Activated CD4-positive, CD25-positive, alpha-beta regulatory T cell treated with anti-CD3 and anti-CD28 coated beads, Interleukin-2, amount 50 U/mL, for 24 hours (primary cell): Measurements from ENCODE around the gene LZTR1.
"Not testable (repeated sequence)": the region's sequence is repeated elsewhere in the genome, so short reads cannot be mapped to it uniquely, and the experiment has no call there.

Experiments
- ATAC-seq, 2 donors: fragments of 150-1000 bp; cut with Tn5 transposase; one replicate each; pipeline ENCODE4 v1.10.0; 2021; ENCODE audit warnings: mild to moderate bottlenecking in 1 of 2, moderate library complexity in 1 of 2

LZTR1 gene

DNA sequence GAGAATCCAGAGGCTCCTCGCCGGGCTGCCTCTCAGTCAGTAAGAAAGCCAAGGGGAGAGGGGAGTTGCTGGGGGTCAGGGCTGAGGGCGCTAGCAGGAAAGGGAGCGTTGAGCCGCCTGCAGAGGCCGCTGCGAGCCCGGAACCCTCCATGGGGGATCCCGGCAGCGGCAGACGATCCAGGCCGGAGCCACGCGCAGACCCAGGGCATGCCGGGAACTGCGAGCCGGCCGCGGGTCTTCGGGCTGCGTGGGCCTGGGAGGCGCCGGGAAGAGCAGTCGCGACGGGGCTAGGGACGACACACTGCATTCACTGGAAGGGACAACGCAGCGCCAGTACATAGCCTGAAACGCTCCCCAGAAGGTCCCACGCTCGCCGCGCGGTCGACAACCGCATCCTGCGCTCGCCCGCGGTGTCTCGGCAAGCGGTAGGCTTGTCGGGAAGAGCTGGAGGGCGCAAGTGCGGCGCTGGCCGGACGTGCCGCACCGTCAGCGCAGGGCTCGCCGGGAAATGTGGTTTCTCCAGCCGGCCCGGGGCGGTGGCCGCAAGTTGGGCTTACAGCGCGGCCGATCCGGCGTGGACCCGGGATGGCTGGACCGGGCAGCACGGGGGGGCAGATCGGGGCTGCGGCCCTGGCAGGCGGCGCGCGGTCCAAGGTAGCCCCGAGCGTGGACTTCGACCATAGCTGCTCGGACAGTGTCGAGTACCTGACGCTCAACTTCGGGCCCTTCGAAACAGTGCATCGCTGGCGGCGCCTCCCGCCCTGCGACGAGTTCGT lies at the start of gene LZTR1:
Gene LZTR1 (plus strand): TSS at position 511 of the 776 bp plus-strand sequence. CDS start 75 bp downstream, at position 586.
- peak; percentile 88 for ATAC-seq

DNA sequence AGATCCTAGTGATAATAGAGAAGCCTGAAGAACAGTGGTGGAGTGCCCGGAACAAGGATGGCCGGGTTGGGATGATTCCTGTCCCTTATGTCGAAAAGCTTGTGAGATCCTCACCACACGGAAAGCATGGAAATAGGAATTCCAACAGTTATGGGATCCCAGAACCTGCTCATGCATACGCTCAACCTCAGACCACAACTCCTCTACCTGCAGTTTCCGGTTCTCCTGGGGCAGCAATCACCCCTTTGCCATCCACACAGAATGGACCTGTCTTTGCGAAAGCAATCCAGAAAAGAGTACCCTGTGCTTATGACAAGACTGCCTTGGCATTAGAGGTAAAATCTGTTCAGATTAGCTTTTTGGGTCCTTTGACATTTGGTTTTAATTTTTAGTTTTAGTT lies 48.2 kb upstream of the LZTR1 start:
- no peak for ATAC-seq

GRCh38 chr22:20935049-20935448 lies 47.0 kb upstream of the LZTR1 start:
- not testable (repeated sequence) for ATAC-seq

GRCh38 chr22:20935780-20936539 lies 46.1 kb upstream of the LZTR1 start:
- not testable (repeated sequence) for ATAC-seq

- no peak for ATAC-seq
Observed at GRCh38 chr22:20937031-20937793, 44.9 kb upstream of the LZTR1 start.

DNA sequence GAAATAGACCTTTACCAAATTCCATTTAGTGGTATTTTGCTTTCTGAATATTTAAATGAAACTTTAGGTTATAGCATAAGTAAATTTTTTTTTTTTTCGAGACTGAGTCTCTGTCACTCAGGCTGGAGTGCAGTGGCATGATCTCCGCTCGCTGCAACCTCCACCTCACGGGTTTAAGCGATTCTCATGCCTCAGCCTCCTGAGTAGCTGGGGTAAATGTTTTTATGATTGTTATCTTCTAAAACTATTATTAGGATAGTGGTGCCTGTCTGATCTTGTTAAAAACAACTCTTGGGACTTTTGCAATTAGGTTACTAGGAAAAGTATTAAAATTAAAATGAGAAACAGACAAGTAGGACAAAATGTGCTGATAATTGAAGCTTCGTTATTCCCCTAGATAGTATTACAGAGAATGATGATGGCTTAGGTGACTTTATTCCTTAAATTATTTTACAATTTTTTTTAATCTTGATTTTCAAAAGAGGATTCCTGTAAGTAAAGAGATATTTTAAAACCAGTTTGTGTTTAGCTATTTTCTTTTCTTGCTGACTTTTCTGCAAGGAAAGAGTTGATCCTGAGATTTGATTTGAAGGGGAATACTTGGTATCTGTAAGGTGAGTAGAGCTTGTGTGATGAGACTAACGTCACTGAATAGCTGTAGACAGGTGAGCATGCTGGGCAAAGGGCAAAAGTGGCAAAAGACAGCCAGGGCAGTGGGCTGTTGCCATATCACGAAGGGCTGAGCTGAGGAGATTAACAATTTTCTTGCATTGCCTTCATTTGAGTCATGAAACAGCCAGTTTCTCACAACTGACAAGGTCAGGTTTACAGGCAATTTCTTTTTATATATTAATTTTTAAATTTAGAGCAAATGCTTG lies 44.1 kb upstream of the LZTR1 start:
- ATAC-seq: no peak

GRCh38 chr22:20939457-20940185 lies 42.5 kb upstream of the LZTR1 start:
- not testable (repeated sequence) for ATAC-seq

DNA sequence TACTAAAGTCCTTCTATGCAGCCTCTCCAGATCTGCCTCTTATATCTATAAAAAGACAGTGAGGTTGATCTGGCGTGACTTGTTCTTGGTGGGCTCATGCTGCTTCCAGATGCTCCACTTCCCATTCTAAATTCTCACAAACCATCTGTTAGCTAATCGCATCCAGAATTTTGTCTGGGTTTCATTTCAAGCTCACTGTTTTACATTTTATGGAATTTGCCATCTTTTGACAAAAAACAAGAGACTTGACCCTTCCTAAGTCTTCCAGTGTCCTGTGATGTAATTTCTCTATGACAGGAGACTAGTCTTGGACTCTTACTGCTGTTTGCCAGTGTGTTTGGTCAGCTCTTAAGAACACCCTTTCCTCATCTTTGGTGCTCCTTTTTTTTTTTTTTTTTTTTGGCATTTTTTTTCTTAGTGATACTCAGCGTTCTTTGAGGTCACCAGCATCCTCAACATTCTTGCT lies 41.9 kb upstream of the LZTR1 start:
- ATAC-seq: no peak

DNA sequence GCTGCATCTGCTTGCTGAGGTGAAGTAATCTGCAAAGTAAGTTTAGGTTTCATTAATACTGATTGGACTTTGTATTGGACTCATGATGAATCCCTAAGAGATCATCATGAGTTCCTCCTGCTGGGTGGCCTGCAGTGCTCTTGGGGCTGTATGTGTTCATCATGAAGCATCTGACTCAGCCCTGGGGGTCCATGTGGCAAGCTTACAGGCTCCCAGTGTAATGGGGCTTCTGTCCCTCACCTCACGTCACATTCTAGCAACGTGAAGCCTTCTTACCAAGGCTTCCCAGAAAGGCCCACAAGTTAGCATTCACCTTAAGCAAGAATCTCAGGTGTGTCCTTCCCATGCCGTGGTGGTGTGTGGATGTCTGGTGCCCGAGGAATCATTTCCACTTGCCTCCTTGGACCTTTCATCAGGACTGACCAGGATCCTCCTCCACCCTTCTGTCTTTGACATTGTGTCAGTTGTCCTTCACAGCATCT lies 41.2 kb upstream of the LZTR1 start:
- ATAC-seq: no peak

DNA sequence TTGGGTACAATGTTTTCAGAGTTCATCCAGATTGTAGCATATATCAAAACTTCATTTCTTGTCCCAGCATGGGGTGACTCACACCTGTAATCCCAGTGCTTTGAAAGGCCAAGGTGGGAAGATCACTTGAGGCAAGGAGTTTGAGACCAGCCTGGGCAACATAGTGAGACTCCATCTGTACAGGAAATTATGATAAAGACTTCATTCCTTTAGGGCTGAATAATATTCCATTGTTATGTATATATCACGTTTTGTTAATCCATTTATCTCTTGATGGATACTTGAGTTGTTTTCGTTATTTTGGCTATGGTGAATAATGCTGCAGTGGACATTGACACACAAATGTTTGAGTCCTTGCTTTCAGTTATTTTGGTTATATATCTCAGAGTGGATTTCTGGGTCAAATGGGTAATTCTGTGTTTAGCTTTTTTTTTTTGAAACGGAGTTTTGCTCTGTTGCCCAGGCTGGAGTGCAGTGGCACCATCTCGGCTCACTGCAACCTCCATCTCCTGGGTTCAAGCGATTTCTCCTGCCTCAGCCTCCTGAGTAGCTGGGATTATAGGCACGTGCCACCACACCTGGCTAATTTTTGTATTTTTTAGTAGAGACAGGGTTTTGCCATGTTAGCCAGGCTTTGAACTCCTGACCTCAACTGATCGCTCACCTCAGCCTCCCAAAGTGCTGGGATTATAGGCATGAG lies 39.7 kb upstream of the LZTR1 start:
- ATAC-seq: not testable (repeated sequence)

DNA sequence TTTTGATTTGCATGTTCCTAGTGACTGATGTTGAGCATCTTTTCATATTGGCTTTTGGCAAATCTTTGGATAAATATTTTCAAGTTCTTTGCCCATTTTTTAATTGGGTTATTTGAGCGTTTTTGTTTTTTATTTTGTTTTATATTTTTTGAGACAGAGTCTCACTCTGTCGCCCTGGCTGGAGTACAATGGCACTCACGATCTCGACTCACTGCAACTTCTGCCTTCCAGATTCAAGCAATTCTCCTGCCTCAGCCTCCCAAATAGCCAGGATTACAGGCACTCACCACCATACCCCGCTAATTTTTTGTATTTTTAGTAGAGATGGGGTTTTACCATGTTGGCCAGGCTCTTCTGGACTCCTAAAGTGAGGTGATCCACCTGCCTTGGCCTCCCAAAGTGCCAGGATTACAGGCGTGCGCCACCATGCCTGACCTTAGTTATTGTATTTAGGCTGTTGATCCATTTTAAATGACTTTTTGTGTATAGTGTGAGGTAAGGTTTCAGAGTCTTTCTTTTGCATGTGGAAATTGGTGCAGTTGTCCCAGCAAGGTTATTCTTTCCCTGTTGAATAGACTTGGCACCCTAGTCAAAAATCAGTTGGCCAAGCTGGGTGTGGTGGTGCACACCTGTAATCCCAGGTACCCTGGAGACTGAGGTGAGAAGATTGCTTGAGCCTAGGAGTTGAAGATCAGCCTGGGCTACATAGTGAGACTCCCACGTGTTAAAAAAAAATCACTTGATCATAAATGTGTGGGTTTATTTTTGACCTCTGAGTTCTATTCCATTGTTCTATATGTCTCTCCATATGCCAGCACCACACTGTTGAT lies 38.8 kb upstream of the LZTR1 start:
- ATAC-seq: no peak

DNA sequence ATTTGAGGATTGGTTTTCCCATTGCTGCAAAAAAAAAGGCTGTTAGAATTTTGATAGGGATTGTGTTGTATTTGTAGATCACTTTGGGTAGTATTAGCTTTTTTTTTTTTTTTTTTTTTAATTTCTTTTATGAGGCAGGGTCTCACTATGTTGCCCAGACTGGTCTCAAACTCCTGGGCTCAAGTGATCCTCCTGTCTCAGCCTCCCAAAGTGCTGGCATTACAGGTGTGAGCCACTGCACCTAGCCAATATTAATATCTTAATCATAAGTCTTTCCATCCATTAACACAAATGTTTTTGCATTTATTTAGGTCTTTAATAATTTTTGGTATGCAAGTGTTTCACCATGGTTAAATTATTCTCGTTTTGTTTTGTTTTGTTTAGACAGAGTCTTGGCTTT lies 38.1 kb upstream of the LZTR1 start:
- no peak for ATAC-seq

DNA sequence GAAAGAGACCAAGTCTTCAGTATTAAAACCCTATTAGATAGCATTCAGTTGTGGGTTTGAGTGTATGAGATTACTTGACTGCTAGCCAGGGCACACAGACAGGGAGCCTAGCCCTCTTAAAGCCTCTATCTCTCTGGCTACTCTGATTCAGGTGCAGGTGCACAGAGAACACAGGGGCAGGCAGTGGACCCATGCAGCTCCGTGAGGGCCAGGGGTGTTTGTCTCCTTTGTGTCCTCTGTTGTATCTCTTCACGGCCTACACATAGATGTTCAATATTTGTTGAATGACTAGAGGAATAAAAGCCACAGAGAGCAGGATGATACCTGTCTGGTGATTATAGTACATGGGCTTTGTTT lies 36.5 kb upstream of the LZTR1 start:
- no peak for ATAC-seq

DNA sequence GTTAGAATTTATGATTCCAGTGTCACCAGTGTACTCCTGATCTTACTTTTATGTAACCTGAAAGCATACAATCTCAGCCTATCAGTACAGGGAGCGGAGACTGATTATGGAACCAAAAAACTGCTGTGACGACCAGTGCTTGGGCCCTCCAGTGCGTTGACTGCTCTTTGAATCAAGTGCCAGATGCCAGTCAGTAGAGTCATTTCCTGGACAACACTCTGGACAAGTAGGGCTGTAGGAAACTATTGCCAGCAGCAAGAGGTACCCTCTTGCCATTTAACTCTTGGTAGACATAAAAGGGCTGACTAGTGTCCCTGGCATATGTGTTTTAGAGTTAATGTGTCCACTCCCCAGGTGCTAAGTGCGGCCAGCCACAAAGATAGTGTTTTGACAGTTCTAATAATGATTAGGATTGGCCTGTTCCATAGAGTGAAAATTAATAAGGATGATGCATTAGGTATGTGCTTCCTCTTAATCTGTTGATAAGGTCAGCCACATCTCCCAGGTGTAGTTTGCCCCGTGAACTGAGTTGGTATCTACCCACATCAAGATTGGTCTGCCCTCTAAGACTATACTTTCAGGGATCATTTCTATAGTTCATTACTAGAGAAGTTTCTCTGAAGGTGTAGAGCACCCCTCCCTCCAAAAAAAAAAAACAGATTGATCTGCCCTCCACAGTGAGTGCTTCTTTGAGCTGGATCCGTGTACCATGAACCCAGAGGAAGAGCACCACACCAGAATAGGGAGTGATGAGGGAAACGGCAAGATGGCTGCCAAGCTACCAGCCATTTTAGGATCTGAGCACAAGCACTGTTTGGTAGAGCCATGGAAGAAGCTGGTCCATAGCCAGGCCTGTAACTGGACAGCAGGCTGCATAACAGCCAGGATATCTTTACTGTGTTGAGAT lies 35.8 kb upstream of the LZTR1 start:
- no peak for ATAC-seq

- no peak for ATAC-seq
Observed at GRCh38 chr22:20946991-20947390, 35.1 kb upstream of the LZTR1 start.

DNA sequence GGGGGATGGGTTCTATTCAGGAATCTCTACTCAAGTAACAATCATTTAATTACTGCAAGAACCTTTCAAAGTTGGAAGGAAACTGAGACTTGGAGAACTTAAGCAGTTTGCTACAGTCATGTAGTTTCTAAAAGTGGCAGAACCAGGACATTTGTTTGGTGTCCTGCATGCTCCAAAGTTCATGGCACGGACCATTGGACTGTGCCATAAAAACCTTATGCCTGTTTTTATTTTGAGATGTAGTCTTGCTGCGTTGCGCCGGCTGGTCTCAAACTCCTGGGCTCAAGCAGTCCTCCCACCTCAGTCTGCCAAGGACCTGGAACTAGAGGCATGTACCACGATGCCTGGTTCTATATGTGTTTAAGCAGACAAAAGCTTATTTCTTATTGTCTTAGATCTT lies 33.6 kb upstream of the LZTR1 start:
- ATAC-seq: no peak

DNA sequence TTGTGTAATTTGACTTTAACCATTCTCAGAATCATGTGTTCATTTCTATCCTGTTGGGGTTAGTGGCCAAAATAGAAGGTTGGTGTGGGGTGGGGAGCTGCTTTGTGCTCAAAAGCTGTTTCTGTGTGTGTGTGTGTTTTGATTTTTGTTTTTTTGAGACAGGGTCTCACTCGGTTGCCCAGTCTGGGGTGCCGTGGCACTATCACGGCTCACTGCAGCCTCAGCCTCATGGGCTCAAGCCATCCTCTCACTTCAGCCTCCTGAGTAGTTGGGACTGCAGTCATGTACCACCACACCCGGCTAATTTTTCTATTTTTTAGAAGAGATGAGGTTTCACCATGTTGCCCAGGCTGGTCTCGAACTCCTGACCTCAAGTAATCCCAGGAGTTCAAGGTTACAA lies 33.1 kb upstream of the LZTR1 start:
- no peak for ATAC-seq

DNA sequence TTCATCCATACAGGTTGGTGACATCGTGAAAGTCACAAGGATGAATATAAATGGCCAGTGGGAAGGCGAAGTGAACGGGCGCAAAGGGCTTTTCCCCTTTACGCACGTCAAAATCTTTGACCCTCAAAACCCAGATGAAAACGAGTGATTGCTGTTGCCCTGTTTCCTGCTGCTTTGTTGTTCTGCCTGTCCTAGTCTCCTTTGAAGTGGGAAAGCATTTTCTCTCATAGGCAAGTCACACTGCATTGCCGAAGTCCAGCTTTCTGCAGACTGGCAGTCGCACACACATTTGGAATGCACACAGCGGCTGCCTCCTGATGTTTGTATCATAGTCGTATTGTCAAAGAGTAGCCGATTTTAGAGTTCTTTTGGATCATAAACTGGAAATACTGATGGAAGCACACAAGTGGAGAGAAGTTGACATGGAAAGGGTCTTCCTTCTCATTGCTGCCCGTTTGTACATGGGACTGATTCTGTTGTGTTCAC lies 32.4 kb upstream of the LZTR1 start:
- ATAC-seq: no peak
